ENCODE results near the gene MCF2L. TPM values are rescaled to one million over a fixed set of nuclear protein-coding genes. Genes with fewer than 3 reads are reported as not detected.

MCF2L gene
- total RNA-seq, 1 donor, result 8.0 TPM

- no peak for DNase-seq (ENCODE audit: low read depth)
- H3K4me3 ChIP-seq (ENCODE audit: low read depth, low read length), result no peak overlapping the region
- TF ChIP-seq CTCF (IDR thresholded peaks at IDR 0.05; ENCODE audit: insufficient read depth, low read length), result no peak
Observed at GRCh38 chr13:113116871-113117271, 147.9 kb downstream of the MCF2L start.

- H3K4me3 ChIP-seq (ENCODE audit: low read depth, low read length), result no peak overlapping the region
- no peak for TF ChIP-seq CTCF (IDR thresholded peaks at IDR 0.05; ENCODE audit: insufficient read depth, low read length)
- DNase-seq (ENCODE audit: low read depth), result no peak
Observed at GRCh38 chr13:113117335-113117872, 148.4 kb downstream of the MCF2L start.

GRCh38 chr13:113117911-113118260, 148.9 kb downstream of the MCF2L start:
- TF ChIP-seq CTCF (IDR thresholded peaks at IDR 0.05; ENCODE audit: insufficient read depth, low read length), result no peak

GRCh38 chr13:113118261-113119021, 149.4 kb downstream of the MCF2L start:
- DNase-seq (ENCODE audit: low read depth), result no peak
- no peak for TF ChIP-seq CTCF (IDR thresholded peaks at IDR 0.05; ENCODE audit: insufficient read depth, low read length)
- no peak overlapping the region for H3K4me3 ChIP-seq (ENCODE audit: low read depth, low read length)

More at GRCh38 chr13:113117911-113118260, 148.9 kb downstream of the MCF2L start:
- no peak for DNase-seq (ENCODE audit: low read depth)
- no peak overlapping the region for H3K4me3 ChIP-seq (ENCODE audit: low read depth, low read length)

- H3K4me3 ChIP-seq (ENCODE audit: low read depth, low read length), result no peak overlapping the region
- TF ChIP-seq CTCF (IDR thresholded peaks at IDR 0.05; ENCODE audit: insufficient read depth, low read length), result no peak
- no peak for DNase-seq (ENCODE audit: low read depth)
Observed at GRCh38 chr13:113119166-113119821, 150.3 kb downstream of the MCF2L start.

- TF ChIP-seq CTCF (IDR thresholded peaks at IDR 0.05; ENCODE audit: insufficient read depth, low read length), result no peak
- H3K4me3 ChIP-seq (ENCODE audit: low read depth, low read length), result no peak overlapping the region
- no peak for DNase-seq (ENCODE audit: low read depth)
Observed at GRCh38 chr13:113119822-113120189, 150.8 kb downstream of the MCF2L start.
